Lung (tissue), 12 donors: ENCODE results near the gene HDDC3. TPM values are rescaled to one million over a fixed set of nuclear protein-coding genes. Genes with fewer than 3 reads are reported as not detected.
"Not testable (repeated sequence)": the region's sequence is repeated elsewhere in the genome, so short reads cannot be mapped to it uniquely, and the experiment has no call there.

ENCODE experiments used
- ATAC-seq: fragments of 200-7000 bp; cut with Tn5 transposase; one replicate; pipeline ENCODE4 v1.9.1; 2020; ENCODE audit warnings: moderate number of reproducible peaks; ENCODE audit not compliant: insufficient read depth, low FRiP score
- DNase-seq, 3 donors: peaks; one replicate each; pipeline ENCODE4 v3.0.0-alpha.2; 2013 to 2017
- H3K27ac ChIP-seq, 2 donors: one replicate each; pipeline ENCODE4 v1.5.1; 2013; ENCODE audit warnings: mild to moderate bottlenecking in 2 of 2, moderate library complexity in 2 of 2, control low read depth in 1 of 2, inconsistent platforms in 1 of 2, low read depth in 1 of 2, low read length in 1 of 2
- H3K27me3 ChIP-seq, 3 donors: one replicate each; pipeline ENCODE4 v1.5.1; 2013; ENCODE audit warnings: low read length in 2 of 3; ENCODE audit not compliant: control insufficient read depth in 3 of 3, insufficient read depth in 3 of 3
- H3K36me3 ChIP-seq, 4 donors: one replicate each; pipeline ENCODE4 v1.5.1; 2013; ENCODE audit warnings: low read length in 4 of 4, mild to moderate bottlenecking in 1 of 4, moderate library complexity in 1 of 4; ENCODE audit not compliant: control insufficient read depth in 4 of 4, insufficient read depth in 4 of 4
- H3K4me1 ChIP-seq, 5 donors: one replicate each; pipeline ENCODE4 v1.5.1; 2013; ENCODE audit warnings: low read length in 5 of 5, mild to moderate bottlenecking in 2 of 5, moderate library complexity in 1 of 5; ENCODE audit not compliant: control insufficient read depth in 5 of 5, insufficient read depth in 5 of 5
- H3K4me3 ChIP-seq: one replicate; pipeline ENCODE4 v1.5.1; 2013; ENCODE audit warnings: mild to moderate bottlenecking, control low read depth, moderate library complexity
- H3K9ac ChIP-seq, 2 donors: one replicate each; pipeline ENCODE4 v1.5.1; 2013; ENCODE audit warnings: low read length in 2 of 2, control low read depth in 1 of 2; ENCODE audit not compliant: insufficient read depth in 1 of 2
- H3K9me3 ChIP-seq, 4 donors: one replicate each; pipeline ENCODE4 v1.5.1; 2013; ENCODE audit warnings: low read length in 3 of 4, mild to moderate bottlenecking in 1 of 4, moderate library complexity in 1 of 4; ENCODE audit not compliant: control insufficient read depth in 4 of 4, insufficient read depth in 3 of 4
- CTCF ChIP-seq: IDR thresholded peaks from 2 replicates; pipeline ENCODE4 v1.5.1; 2012; ENCODE audit warnings: mild to moderate bottlenecking; ENCODE audit errors: control extremely low read depth, extremely low read depth
- WGBS, 2 donors: extraction: QIAGEN DNeasy Blood & Tissue Kit; methylation state at CpG; one replicate each; pipeline ENCODE4 v1.1.7; 2013; 5-methylcytosine and 5-hydroxymethylcytosine counted together
- polyA plus RNA-seq, 2 donors: library from polyadenylated mRNA; stranded (reverse); fragments of 200-250 nt; gene quantifications; one replicate each; pipeline ENCODE4 v1.2.1, GENCODE V29; 2013
- total RNA-seq, 2 donors: library from RNA; depleted of rRNA in 1 of 2; stranded (reverse); fragments of >200 nt in 1 of 2; gene quantifications; one replicate each; pipeline ENCODE4 v1.2.1, GENCODE V29; 2014 to 2021
- donor health status: control.
- donor health status: control.
- donor health status: Bipolar disorder and iron deficiency.
- donor health status: healthy.
- donor health status: DM: yes; HTN: yes; CAD: no.

HDDC3 gene
- total and polyA plus RNA-seq, 4 donors = 12.7 to 19.6 (median 16.5) TPM

GRCh38 chr15:90929246-90930019, 2.9 kb downstream of the HDDC3 start:
- no peak for DNase-seq
- TF ChIP-seq CTCF = no peak
- Histone ChIP-seq H3K4me3 (peak overlapping the region; percentile 73), H3K9ac (peak overlapping the region; percentile 50 to 63), H3K9me3 (peaks cover 0 to 2% (median 0%) of the 10 kb centered on the region in 4 donors), H3K27me3 (no peaks in the 10 kb centered on the region), H3K27ac (peak overlapping the region; percentile 99), H3K4me1 (peaks cover 0 to 18% (median 7%) of the 10 kb centered on the region in 5 donors), H3K36me3 (no peaks in the 10 kb centered on the region)
- 48 to 52% methylated on average over 21 of the region's 21 CpGs for WGBS, 2 donors
- no peak for ATAC-seq

- not testable (repeated sequence) for H3K9me3 ChIP-seq, H3K36me3 ChIP-seq, DNase-seq, ATAC-seq, H3K9ac ChIP-seq, H3K4me3 ChIP-seq, H3K27me3 ChIP-seq, H3K27ac ChIP-seq
- WGBS, 2 donors = 47 to 78% methylated on average over 7 of the region's 7 CpGs
- peaks cover 0 to 18% (median 7%) of the 10 kb centered on the region in 5 donors for H3K4me1 ChIP-seq
Observed at GRCh38 chr15:90928106-90928505, 4.2 kb downstream of the HDDC3 start.

- H3K4me1 ChIP-seq = peaks cover 0 to 13% (median 4%) of the 10 kb centered on the region in 5 donors
- ATAC-seq, H3K36me3 ChIP-seq, H3K27me3 ChIP-seq, H3K9ac ChIP-seq, H3K4me3 ChIP-seq, H3K27ac ChIP-seq, DNase-seq, H3K9me3 ChIP-seq: not testable (repeated sequence)
- WGBS, 2 donors = 91 to 95% methylated on average over 10 of the region's 10 CpGs
Observed at GRCh38 chr15:90926766-90927165, 5.6 kb downstream of the HDDC3 start.

GRCh38 chr15:90924375-90924774, 8.0 kb downstream of the HDDC3 start:
- ATAC-seq (no peak), DNase-seq (no peak)
- Histone ChIP-seq H3K9ac (no peak overlapping the region), H3K9me3 (no peaks in the 10 kb centered on the region), H3K36me3 (peaks cover 6 to 17% (median 10%) of the 10 kb centered on the region in 4 donors), H3K27ac (no peak overlapping the region), H3K4me3 (no peak overlapping the region), H3K4me1 (peaks cover 0 to 3% (median 0%) of the 10 kb centered on the region in 5 donors), H3K27me3 (no peaks in the 10 kb centered on the region)
- 86 to 92% methylated on average over 5 of the region's 5 CpGs for WGBS, 2 donors
- no peak for TF ChIP-seq CTCF

GRCh38 chr15:90922712-90923322, 9.5 kb downstream of the HDDC3 start:
- not testable (repeated sequence) for H3K27ac ChIP-seq, H3K9ac ChIP-seq, DNase-seq, H3K9me3 ChIP-seq, ATAC-seq, H3K4me1 ChIP-seq, H3K27me3 ChIP-seq, H3K4me3 ChIP-seq
- WGBS, 2 donors = 90 to 95% methylated on average over 7 of the region's 7 CpGs
- peaks cover 16 to 24% (median 19%) of the 10 kb centered on the region in 4 donors for H3K36me3 ChIP-seq
